Upper lobe of left lung (tissue), 6 donors: ENCODE results near the gene ADAMTSL2. TPM values are rescaled to one million over a fixed set of nuclear protein-coding genes. Genes with fewer than 3 reads are reported as not detected.
A peak's percentile ranks its signal among the peaks of the same experiment; 100 is the strongest.

Source experiments
- ATAC-seq, 2 donors: fragments of 200-7000 bp; cut with Tn5 transposase; one replicate each; pipeline ENCODE4 v1.9.1; 2022; ENCODE audit warnings: mild to moderate bottlenecking in 2 of 2, moderate library complexity in 2 of 2; ENCODE audit not compliant: low FRiP score in 2 of 2
- DNase-seq, 2 donors: peaks; one replicate each; pipeline ENCODE4 v3.0.0-alpha.2; 2019 to 2020
- H3K27ac ChIP-seq, 4 donors: fragments of 200-600 bp; sonication (generic); one replicate each; pipeline ENCODE4 v1.5.1; 2016 to 2019
- H3K27me3 ChIP-seq, 4 donors: fragments of 200-600 bp; sonication (generic); one replicate each; pipeline ENCODE4 v1.5.1; 2017 to 2019
- H3K36me3 ChIP-seq, 4 donors: fragments of 200-600 bp; sonication (generic); one replicate each; pipeline ENCODE4 v1.5.1; 2016 to 2019
- H3K4me1 ChIP-seq, 4 donors: fragments of 200-600 bp; sonication (generic); one replicate each; pipeline ENCODE4 v1.5.1; 2018 to 2019
- H3K4me3 ChIP-seq, 4 donors: fragments of 200-600 bp; sonication (generic); one replicate each; pipeline ENCODE4 v1.5.1; 2017 to 2019; ENCODE audit warnings: mild to moderate bottlenecking in 2 of 4, moderate library complexity in 1 of 4
- H3K9me3 ChIP-seq, 4 donors: fragments of 200-600 bp; sonication (generic); one replicate each; pipeline ENCODE4 v1.5.1; 2018 to 2019
- CTCF ChIP-seq, 6 experiments: fragments of 450-650 bp in 4 of 6; fragments of 200-600 bp in 2 of 6; sonication (generic) in 2 of 6; IDR thresholded peaks; one replicate each; pipeline ENCODE4 v1.5.1; 2016 to 2019; ENCODE audit warnings: antibody characterized with exemption in 6 of 6
- EP300 ChIP-seq, 4 donors: sonication (generic); formaldehyde crosslinking; IDR thresholded peaks; one replicate each; pipeline ENCODE4 v1.5.1; 2017; ENCODE audit warnings: antibody characterized with exemption in 4 of 4, control low read depth in 2 of 4
- POLR2A ChIP-seq, 4 donors: fragments of 450-650 bp; IDR thresholded peaks; one replicate each; pipeline ENCODE4 v1.5.1; 2016 to 2017; ENCODE audit warnings: antibody characterized with exemption in 4 of 4, mild to moderate bottlenecking in 2 of 4
- POLR2AphosphoS5 ChIP-seq, 2 donors: sonication (generic); formaldehyde crosslinking; IDR thresholded peaks; one replicate each; pipeline ENCODE4 v1.5.1; 2017; ENCODE audit warnings: antibody characterized with exemption in 2 of 2
- WGBS, 2 donors: methylation state at CpG; one replicate each; pipeline ENCODE4 v1.1.5; 2017 to 2018; 5-methylcytosine and 5-hydroxymethylcytosine counted together
- total RNA-seq, 6 donors: library from RNA; depleted of rRNA in 4 of 6; stranded (reverse); fragments of >200 nt in 4 of 6; gene quantifications; one replicate each; pipeline versions ENCODE4 v1.1.0 to v1.2.1, GENCODE V29; 2016 to 2021
- donor health status: DM: no; HTN: no; CAD: no; lungs with moderate emphysema.
- donor health status: DM: no; HTN: yes; CAD: no; lungs with severe emphysema.

Gene ADAMTSL2
- total RNA-seq, 6 donors from 2014 or later = 1.4 to 34.8 (median 19.2) TPM

- WGBS, 2 donors = 90 to 95% methylated on average over 2 of the region's 2 CpGs
- ATAC-seq = no peak
- no peak overlapping the region for H3K27ac ChIP-seq
- TF ChIP-seq CTCF (IDR thresholded peaks at IDR 0.05) (no peak), POLR2A (IDR thresholded peaks at IDR 0.05) (no peak), POLR2AphosphoS5 (IDR thresholded peaks at IDR 0.05) (no peak), EP300 (IDR thresholded peaks at IDR 0.05) (no peak)
- H3K9me3 ChIP-seq = peaks cover 6 to 31% (median 24%) of the 10 kb centered on the region in 4 donors
- no peak for DNase-seq
- H3K4me3 ChIP-seq = no peak overlapping the region
- H3K4me1 ChIP-seq = no peaks in the 10 kb centered on the region
- no peaks in the 10 kb centered on the region for H3K27me3 ChIP-seq
- no peaks in the 10 kb centered on the region for H3K36me3 ChIP-seq
Measured at GRCh38 chr9:133594310-133594709, 59.8 kb downstream of the ADAMTSL2 start.

GRCh38 chr9:133595910-133596309 lies 61.4 kb downstream of the ADAMTSL2 start:
- no peak for TF ChIP-seq CTCF (IDR thresholded peaks at IDR 0.05)
- TF ChIP-seq POLR2A (IDR thresholded peaks at IDR 0.05) = no peak
- TF ChIP-seq POLR2AphosphoS5 (IDR thresholded peaks at IDR 0.05) = no peak
- no peak for TF ChIP-seq EP300 (IDR thresholded peaks at IDR 0.05)
- H3K36me3 ChIP-seq = no peaks in the 10 kb centered on the region
- H3K27me3 ChIP-seq = no peaks in the 10 kb centered on the region
- 82 to 84% methylated on average over 8 of the region's 8 CpGs for WGBS, 2 donors
- H3K4me1 ChIP-seq = no peaks in the 10 kb centered on the region
- H3K27ac ChIP-seq = no peak overlapping the region
- H3K9me3 ChIP-seq = peaks cover 6 to 31% (median 24%) of the 10 kb centered on the region in 4 donors
- no peak for DNase-seq
- no peak overlapping the region for H3K4me3 ChIP-seq
- ATAC-seq = no peak

- 79 to 84% methylated on average over 7 of the region's 7 CpGs for WGBS, 2 donors
- TF ChIP-seq CTCF (IDR thresholded peaks at IDR 0.05) (no peak), POLR2AphosphoS5 (IDR thresholded peaks at IDR 0.05) (no peak), EP300 (IDR thresholded peaks at IDR 0.05) (no peak), POLR2A (IDR thresholded peaks at IDR 0.05) (no peak)
- no peak for DNase-seq
- no peaks in the 10 kb centered on the region for H3K36me3 ChIP-seq
- no peaks in the 10 kb centered on the region for H3K27me3 ChIP-seq
- H3K27ac ChIP-seq = no peak overlapping the region
- no peak for ATAC-seq
- H3K4me1 ChIP-seq = no peaks in the 10 kb centered on the region
- H3K4me3 ChIP-seq = no peak overlapping the region
- H3K9me3 ChIP-seq = peaks cover 6 to 31% (median 24%) of the 10 kb centered on the region in 4 donors
Measured at GRCh38 chr9:133597316-133597957, 62.9 kb downstream of the ADAMTSL2 start.

GRCh38 chr9:133598978-133599377 lies 64.5 kb downstream of the ADAMTSL2 start:
- no peaks in the 10 kb centered on the region for H3K36me3 ChIP-seq
- no peak overlapping the region for H3K4me3 ChIP-seq
- no peak for TF ChIP-seq POLR2AphosphoS5 (IDR thresholded peaks at IDR 0.05)
- TF ChIP-seq EP300 (IDR thresholded peaks at IDR 0.05) = no peak
- no peak for TF ChIP-seq POLR2A (IDR thresholded peaks at IDR 0.05)
- no peak for TF ChIP-seq CTCF (IDR thresholded peaks at IDR 0.05)
- H3K9me3 ChIP-seq = peaks cover 6 to 31% (median 24%) of the 10 kb centered on the region in 4 donors
- H3K27ac ChIP-seq = no peak overlapping the region
- no peaks in the 10 kb centered on the region for H3K27me3 ChIP-seq
- WGBS, 2 donors = 85 to 94% methylated on average over 7 of the region's 7 CpGs
- no peak for ATAC-seq
- DNase-seq = peak in 1 of 2 donors; percentile 39
- no peaks in the 10 kb centered on the region for H3K4me1 ChIP-seq
